Fibroblast of skin of left quadriceps (primary cell): Measurements from ENCODE around the gene IGLON5.

Experiments
- DNase-seq, 2 experiments: peaks; one replicate each; pipeline ENCODE4 v3.0.0-alpha.2; 2013; ENCODE audit warnings: low read depth in 2 of 2

Gene IGLON5

DNA sequence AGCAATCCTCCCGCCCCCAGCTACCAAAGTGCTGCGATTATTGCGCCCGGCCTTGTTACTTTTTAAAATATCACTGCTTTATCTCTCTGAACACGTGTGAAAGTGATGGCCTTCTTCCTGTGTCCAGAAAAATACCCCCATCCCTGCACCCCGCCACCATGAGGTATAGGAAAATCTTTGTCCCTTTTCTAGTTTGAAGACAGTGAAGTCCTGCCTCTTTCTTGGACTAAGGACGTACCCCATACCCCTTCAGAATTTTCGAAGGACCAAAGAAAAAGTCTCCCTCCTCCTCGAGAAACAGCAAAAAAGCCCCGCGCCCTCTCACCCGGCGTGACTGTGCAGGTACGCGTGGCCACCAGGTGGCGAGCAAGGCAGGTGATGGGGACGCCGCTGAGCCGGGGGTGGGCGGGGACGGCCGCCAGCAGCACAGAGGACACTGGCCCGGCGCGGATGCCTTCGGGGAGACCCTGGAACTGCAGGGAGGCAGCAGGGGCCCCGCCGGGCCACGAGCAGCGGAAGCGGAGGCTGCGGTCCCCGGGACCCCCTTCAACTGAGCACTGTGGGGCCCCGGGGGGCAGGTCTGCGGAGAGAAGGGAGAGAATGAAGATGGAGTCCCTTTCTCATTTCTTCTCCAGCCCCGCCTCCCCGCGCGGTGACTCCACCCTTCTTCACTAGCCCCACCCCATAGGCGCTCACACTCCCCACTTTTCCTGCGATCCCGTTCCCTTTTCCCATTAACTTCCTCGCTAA is 27.3 kb downstream of the IGLON5 start:
- peak; percentile 42 to 48 for DNase-seq

DNA sequence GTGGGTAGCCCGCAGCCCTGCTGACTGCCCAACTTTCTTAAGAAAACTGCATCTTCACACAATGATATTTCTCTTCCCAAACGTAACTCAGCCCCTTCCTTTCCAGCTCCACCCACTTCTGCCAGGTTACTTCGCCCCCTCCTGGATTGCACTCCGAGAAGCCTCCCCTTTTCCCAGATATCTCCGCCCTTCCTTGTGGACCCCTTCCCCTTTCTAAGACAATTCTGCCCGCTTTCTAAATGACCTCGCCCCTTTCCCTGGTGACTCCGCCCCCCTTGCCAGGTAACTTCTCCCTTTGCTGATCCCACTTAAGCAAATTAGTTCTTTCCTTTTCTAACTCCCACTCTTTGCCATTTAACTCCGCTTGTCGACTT is 27.9 kb downstream of the IGLON5 start:
- DNase-seq = no peak

DNA sequence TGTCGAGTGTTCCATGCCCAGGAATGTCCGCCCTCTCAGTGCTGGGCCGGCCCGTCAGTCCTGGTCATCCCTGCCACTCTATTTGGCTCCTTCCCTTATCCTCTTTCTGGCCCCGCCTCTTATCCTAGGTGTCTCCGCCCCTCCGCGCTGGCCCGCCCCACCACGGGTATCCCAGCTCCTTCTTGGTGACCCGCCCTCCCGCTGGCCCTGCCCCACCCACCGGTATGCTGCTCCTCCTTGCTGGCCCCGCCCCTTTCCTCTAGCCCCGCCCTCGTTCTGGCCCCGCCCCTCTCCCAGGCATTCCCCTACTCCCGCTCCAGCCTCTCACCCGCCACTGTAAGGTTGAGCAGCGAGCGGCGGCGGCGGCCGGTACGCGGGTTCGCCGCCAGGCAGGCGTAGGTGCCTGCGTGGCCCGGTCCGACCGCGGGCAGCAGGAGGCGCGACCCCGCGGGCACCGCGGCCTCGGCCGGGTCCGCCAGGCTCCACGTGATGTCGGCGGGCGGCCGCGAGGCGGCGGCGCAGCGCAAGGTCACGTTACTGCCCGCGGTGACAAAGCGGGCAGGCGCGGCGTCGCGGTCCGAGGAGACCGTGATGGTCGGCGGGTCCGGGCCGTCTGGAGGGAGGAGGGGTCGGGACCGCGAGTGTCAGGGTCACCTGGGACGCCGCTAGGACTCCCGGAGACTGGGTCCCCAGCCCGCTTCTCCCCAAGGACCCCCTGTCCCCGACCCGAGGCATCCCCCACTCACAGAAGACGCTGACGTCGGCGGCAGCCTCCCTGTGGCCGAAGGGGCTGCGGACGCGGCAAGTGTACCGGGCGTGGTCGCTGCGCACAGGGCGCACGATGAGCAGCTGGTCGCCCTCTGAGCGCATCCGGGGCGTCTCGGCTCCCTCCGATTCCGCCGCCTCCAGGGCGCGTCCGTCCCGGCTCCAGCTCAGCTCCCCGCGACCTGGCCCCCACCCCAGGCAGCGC is 28.5 kb downstream of the IGLON5 start:
- peak; percentile 91 for DNase-seq

DNA sequence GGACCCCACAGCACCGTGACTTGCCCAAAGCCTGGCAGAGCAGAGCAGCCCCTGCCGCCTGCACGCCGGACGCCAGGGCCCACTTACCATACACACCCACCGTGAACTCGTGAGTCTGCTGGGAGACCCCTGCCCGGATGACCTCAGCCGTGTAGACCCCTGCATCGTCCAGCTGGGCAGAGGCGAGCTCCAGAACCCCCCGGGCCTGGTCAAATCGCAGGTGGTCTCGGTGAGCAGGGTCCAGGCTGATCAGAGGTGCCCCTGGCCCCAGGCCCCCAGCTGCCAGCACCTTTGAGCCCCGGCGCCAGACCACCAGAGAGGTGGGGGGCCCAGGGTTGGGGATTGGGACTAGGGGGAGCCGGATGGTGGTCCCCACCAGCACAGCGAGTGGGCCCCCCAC is 29.6 kb downstream of the IGLON5 start:
- DNase-seq = no peak

DNA sequence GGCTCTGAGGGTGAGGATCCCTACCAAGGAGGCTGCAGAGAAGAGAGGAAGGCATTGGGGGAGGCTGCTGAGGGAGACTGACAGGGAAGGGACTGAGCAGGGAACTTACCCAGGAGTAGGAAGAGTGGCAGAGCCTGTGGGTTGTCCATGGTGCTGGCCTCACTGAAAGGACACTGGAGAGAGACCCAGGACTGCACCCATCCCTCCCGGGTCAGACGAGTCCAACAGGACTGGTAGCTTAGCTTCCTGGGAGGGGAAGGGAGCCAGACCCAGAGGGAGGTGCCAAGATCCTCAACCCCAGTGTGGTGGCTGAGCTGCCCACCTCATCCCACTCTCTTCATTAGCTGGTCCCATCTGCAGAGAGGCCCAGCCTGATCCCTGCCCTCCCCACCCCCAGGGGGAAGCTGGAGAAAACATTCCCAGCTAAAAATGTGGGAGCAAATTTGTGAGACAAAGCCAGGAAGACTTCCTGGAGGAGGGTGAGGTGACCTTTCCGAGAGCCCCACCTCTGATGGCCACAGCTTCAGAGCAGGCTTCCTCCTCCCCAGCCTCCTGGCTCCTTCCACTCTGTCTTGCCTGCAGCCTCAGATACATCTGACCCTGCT is 30.6 kb downstream of the IGLON5 start, which contains the start of gene VSIG10L:
Gene VSIG10L (minus strand): TSS at position 164 of the 605 bp plus-strand sequence. CDS start 15 bp downstream, at position 149.
- no peak for DNase-seq

DNA sequence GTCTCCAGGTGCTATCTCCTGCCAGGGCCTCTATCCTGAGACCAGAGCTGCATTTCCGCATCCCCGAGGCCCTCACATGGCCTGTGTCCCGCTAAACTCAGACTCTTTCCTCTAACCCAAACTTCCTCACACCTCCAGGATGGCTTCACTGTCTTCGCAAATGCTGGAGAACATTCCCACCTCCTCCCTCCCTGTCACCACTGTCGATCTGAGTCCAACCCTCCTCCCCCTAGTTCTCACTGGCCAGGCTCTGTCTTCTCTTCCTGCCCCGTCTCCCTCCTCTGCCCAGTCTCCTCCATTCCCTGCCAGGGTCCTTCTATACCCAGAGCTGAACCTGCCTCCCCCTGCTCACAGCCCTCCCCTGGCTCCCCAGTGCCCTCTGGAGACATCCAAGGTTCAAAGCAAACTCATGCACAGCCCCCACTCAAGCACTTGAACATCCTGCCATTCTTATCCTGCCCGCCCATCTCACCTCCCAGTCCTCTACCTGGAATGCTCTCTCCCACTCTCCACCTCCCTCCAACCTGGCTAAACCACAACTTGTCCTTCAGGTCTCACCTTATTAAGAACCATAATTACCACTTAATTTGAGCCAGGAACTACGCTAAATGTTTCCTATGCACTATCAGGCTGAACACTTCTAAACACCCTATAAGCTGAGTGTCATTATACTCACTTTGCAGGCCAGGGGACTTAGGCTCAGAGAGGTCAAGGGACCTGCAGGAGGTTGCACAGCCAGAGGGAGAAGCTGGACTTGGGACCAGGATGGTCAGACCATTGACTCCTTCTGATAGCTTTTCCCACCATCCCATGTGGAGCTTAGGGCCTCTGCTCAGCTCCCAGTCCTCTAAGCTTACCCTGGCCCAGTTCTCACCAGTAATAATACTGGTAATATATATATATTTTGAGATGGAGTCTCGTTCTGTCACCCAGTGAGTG is 31.5 kb downstream of the IGLON5 start:
- DNase-seq = no peak

DNA sequence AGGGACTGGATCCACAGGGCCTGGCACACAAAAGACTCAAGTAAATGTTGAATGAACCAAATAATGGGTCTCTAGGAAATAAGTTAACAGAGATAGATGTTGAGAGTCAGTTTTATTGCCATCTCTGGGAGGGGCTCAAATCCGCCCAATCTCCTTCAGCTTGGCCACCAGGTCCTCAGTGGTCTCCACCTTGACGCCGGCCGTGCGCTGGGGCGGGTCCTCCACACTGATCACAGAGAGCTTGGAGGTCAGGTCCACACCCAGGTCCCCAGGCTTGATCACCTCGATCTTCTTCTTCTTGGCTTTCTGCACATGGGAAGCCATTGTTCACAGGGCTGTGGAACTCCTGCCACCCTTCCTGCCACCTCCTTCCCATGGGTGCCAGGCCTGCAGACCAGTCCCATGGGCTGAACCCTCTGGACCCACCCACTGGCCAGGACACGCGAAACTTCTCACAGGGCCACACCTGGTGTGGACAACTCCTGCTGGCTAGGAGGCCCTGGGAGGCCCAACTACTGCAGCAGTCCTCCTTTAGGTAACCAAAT is 33.7 kb downstream of the IGLON5 start:
- no peak for DNase-seq

DNA sequence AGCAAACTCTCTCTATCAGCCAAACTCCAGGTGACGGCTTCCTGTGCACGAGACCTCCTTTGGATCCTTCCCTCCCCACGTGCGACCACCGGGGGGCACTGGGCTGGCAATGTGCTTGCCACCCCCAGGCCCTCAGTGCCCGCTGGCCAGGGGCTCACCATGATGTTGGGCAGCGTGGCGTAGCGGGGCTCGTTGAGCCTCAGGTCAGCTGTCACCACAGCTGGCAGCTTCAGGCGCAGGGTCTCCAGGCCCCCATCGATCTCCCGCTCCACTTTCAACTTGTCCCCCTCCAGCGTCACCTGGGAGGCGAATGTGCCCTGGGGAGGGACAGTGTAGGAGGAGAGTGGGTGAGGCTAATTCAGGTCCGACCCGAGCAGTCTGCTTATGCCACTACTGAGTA is 35.3 kb downstream of the IGLON5 start:
- DNase-seq = no peak

DNA sequence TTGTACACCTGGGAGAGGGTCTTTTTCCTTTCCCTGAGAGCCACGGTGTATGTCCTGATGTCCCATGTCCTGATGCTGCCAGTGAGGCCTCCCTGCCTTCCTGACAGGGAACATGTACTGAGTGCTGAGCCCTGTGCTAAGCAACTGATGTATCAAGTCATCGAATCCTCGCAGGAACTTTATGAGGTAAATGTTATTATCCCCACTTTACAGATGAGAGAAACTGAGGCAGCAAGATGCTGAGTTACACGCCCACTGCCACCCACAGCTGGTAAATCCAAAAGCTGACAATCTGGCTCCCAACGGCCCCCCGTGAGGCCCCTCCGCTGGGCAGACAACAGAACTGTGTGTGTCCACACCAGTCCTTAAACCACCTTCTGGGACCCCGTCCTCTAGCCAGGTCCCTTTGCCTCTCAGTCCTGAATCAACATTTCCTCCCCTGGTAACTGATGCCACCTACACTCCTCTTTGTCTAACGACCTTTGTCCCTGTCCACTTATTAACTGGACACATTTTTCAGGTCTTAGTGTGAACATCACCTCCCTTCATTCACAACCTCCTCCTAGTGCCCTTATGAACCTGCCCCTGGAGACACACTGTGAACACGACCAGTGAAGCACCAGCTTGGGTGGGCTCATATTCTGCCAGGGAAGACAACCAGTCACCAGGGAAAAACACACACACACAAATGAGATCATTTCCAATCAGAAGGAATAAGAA is 35.9 kb downstream of the IGLON5 start:
- no peak for DNase-seq

DNA sequence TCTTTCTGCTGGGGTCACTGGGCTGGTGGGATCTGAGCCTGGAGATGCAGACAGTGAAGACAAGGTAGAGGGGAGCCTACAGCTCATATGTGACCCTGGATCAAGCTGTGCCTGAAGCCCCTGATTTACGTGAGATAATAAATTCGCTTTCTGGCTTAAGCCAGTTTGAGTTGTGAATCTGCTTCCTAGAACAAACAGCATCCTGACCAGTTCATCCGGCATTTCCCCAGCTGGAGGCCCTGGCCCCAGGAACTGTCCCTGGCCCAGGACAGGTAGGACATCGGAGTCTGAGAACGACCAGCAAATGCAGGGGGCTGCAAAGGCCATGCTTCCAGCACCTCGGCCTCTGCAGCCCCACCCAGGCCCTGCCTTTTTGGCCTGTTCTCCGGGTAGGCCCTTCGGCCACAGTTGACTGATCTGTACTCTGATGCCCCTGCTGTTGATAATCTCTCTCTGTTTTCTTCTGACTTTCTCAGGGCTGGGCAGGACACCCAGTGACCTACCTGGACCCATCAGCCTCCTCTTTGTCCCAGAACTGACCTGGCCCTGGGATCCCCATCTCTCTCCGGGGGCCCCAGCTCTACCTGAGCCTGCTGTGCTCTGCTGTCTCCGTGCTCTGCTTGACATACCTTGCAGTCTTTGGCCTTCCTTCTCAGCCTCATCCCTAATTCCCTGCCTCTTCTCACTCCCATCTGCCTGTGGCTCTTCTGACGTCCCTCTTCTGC is 40.0 kb downstream of the IGLON5 start:
- no peak for DNase-seq

DNA sequence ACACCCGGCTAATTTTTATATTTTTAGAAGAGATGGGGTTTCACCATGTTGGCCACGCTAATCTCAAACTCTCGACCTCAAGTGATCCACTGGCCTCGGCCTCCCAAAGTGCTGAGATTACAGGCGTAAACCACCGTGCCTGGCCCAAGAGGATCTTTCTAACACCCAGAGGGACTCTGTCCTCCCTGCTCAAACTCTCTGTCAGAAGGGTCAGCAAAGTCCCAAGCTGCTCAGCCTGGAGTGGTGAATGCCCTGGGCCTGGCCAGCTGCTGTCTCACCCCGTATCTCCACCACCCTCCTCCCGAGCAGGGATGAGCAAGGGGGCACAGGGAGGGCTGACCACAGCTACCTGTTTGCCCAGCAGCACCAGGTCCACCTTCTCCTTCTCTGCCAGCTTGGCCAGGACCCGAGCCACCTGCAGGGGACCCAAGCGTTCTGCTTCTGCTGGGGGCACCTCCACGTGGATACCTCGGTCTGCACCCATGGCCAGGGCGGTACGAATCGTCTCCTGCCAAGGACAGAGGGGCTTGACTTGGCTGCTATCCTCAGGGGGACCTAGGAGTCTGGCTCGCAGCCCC is 41.4 kb downstream of the IGLON5 start:
- no peak for DNase-seq

DNA sequence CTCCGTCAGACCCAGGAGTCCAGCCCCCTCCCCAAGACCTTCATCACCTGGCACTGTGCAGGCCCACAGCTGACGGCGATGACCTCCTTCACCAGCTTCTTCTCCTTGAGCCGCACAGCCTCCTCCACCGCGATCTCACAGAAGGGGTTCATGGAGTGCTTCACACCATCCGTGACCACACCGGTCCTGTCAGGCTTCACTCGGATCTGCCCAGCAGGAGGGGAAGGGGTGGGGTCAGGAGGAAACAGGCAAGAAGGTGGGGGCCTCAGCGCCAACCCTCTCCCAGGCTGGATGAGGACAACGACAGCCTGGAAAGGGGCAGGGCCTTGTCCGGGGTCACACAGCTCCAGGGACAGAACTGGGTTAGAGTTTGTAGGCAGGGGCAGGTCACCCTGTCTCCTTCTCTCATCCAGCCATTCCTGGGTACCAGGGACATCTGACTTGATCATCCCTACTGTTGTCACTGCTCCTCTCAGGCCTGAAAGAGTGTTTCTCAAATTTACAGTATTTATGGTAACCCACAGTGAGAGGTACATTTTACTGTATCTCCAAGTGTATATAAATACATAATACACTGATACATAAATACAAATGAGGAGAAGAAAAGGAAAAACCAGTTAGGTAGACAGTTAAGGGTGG is 42.8 kb downstream of the IGLON5 start:
- no peak for DNase-seq

DNA sequence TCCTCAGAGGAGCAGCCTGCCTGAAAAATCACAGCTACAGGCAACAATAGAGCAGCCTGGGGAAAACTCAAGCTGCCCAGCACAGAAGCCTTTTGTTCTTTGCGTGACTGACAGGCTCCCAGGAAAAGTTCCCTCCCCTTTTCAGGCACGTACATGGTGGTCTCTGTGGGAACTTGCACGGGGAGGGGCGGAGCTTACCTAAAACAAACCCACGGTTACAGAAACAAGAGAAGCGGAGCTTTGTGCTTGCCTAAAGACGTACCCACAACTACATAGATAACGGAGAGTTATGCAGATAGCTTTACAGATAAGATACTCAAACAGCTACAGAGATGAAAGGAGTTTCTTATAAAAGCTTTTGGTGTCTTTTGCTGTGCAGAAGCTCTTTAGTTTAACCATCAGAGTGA is 43.3 kb downstream of the IGLON5 start:
- DNase-seq = no peak

DNA sequence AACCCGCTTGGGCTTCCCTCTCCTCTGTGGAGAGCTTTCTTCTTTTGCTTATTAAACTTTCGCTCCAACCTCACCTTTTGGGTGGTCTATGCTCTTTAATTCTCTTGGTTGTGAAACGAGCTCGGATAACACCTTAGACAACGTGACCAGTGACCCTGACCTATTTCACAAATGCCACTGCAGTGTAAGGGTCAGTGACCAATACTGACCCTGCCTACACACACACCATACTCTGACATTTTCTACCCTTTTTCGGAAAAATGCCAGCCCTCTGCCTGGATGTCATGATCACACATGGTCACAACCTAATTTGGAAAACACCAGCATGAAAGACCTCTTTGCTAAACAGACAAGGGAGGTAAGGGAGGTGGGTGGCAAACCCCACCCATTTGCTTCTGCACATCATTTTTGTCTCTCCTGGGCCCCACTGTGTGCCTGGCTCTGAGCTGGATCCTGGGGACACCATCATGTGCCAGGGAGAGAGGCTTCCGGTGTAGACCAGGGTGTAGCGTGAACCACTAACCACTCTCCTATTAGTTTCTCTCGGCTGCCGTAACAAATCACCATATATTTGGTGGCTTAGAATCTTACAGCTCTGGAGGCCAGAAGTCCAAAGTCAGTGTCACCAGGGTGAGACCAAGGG is 44.8 kb downstream of the IGLON5 start:
- DNase-seq = no peak

DNA sequence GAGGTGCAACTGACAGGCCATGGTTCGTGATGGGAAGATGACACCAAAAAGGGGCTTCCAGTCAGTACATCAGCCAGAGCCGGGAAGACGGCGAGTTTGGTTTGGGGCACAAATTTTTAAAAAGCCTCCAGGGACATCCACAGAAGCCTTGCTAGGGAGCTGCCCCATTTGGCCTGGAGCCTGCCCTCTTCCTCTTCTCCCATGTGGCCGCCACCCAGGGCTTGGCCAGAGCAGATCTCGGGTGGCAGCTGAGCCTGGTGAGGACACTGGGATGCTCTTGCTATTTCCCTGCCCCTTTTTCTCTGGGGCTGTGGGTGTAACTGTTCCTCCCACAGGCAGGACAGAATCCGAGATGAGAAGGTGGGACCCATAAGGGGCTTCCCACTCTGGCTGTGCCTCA is 46.5 kb downstream of the IGLON5 start:
- no peak for DNase-seq

DNA sequence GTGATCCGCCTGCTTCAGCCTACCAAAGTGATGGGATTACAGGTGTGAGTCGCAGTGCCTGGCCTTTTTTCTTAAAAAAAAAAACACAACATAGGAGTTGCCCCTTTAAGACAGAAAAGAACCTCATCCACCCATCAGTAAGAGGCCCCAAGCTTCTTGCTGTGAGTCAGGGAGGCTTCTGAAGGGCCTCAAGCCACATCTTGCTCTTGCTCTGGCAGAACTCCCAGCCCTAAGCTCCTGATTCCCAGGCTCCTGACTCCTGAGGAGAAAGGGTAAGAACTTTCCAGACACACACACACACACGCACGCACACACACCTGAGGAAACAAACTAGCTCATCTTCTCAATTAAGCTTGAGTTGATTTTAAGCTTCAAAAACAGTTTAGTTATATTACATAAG is 47.9 kb downstream of the IGLON5 start:
- DNase-seq = peak; percentile 49 to 57

DNA sequence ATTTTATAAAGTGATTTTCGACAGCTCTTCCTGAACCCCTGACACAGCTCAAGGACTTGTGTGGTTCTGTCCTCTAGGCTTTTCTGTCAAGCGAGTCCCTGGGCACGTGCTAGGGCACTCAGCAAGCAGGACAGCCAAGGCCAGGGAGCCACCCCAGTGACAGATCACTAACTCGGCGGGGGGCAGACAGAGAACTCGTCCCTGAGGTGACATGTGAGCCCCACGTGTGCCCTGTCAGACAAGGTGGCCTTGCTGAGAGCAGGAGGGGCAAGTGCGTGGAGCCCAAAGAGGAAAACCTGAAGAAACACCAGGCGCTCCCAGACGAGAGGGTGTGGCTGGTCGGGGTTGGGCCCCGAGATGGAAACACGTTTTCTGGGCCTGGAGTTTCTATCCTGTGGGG is 49.8 kb downstream of the IGLON5 start:
- no peak for DNase-seq
